Vagina (tissue), 2 donors: Measurements from ENCODE around the gene CAPRIN1.

Experiments used
- CTCF ChIP-seq, 3 experiments: fragments of 450-650 bp in 2 of 3; fragments of 200-600 bp in 1 of 3; sonication (generic) in 1 of 3; IDR thresholded peaks; one replicate each; pipeline ENCODE4 v1.5.1; 2017 to 2019; ENCODE audit warnings: antibody characterized with exemption in 3 of 3, mild to moderate bottlenecking in 2 of 3, moderate library complexity in 2 of 3
- POLR2AphosphoS5 ChIP-seq, 2 donors: sonication (generic); formaldehyde crosslinking; IDR thresholded peaks; one replicate each; pipeline ENCODE4 v1.9.0; 2017; ENCODE audit warnings: antibody characterized with exemption in 2 of 2, mild to moderate bottlenecking in 2 of 2, low read depth in 1 of 2; ENCODE audit not compliant: insufficient read depth in 1 of 2

GRCh38 chr11:34139346-34139745, 87.8 kb downstream of the CAPRIN1 start:
- TF ChIP-seq CTCF (IDR thresholded peaks at IDR 0.05) (no peak), POLR2AphosphoS5 (IDR thresholded peaks at IDR 0.05; ENCODE audit: insufficient read depth in 1 of 2, low read depth in 1 of 2) (no peak)
